ENCODE measurements around the gene ACY1.

The ACY1 gene

DNA sequence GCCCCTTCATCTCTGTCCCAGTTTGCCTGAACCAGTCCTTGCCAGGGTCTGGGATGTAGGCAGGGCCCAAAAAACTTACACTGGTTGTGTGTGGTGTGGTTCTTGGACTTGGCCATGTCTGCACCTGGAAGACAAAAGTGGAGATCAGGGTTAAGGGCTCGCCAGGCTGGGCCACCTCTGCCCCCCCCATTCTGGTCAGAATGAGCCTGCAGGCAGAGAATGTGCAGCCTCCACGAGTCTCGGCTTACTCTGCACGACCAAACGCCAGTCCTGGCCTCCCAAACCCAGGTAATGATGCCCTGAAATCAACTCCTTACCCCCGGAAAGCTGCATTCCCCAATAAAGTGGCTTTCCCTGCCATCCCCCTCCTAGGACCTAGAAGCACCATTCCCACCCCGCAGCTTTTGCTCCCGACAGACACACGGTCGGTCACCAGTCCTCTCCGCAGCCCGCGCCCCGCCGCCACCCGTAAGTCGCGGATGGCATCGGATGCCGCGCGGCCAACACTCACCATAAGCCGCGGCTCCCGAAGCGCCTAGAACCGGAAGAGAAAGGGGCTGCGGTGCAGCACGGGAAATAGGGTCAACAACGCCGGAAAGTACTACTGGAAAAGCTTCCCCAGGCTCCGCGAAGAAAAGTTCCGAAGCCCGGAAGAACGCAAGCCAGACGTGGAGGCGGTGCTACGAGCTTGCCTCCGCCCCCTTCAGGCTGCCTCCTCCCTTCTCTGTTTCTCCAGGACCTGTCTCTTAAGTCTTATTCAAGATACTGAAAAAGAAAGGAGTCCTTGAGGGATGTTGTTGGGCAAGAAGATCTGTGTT is 12.2 kb downstream of the ACY1 start, which contains the start of gene RPL29:
Gene RPL29 (minus strand): TSS at position 550 of the 818 bp plus-strand sequence. CDS start 434 bp downstream, at position 116.
- Histone ChIP-seq H3K4me3 (ENCODE audit: low read depth, low read length) (peak within 1 kb of the TSS; percentile 100), H3K9me3 (ENCODE audit: control insufficient read depth, insufficient read depth, low read length) (no peaks in the 10 kb centered on the region), H3K9ac (ENCODE audit: low read depth, low read length) (peak within 1 kb of the TSS; percentile 100), H3K4me1 (ENCODE audit: control insufficient read depth, insufficient read depth, low read length) (no peaks in the 10 kb centered on the region), H3K36me3 (ENCODE audit: control insufficient read depth, insufficient read depth, low read length) (peaks cover 20% of the 10 kb centered on the region), H3K27me3 (ENCODE audit: control insufficient read depth, insufficient read depth, low read length) (no peaks in the 10 kb centered on the region)

DNA sequence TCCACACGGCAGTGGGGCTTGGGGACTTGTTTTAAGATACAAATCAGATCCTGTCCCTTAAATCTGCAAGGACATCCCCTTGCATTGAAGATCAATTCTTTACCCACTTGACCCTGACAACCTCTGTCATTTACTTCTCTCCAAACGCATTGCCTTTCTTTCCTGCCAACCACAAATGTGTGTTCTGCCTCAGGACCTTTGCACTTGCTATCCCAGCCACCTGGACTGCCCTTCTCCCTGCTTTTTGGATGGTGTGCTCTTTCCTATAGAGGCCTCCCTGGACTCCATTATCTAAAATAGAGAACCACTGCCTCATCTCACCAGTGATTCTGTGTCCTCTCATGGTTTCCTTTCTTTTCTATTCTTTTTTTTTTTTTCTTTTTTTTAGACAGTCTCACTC is 13.8 kb downstream of the ACY1 start:
- Histone ChIP-seq H3K4me1 (ENCODE audit: control insufficient read depth, insufficient read depth, low read length) (no peaks in the 10 kb centered on the region), H3K9ac (ENCODE audit: low read depth, low read length) (no peak overlapping the region), H3K36me3 (ENCODE audit: control insufficient read depth, insufficient read depth, low read length) (peaks cover 20% of the 10 kb centered on the region), H3K9me3 (ENCODE audit: control insufficient read depth, insufficient read depth, low read length) (no peaks in the 10 kb centered on the region), H3K4me3 (ENCODE audit: low read depth, low read length) (no peak overlapping the region), H3K27me3 (ENCODE audit: control insufficient read depth, insufficient read depth, low read length) (no peaks in the 10 kb centered on the region)

DNA sequence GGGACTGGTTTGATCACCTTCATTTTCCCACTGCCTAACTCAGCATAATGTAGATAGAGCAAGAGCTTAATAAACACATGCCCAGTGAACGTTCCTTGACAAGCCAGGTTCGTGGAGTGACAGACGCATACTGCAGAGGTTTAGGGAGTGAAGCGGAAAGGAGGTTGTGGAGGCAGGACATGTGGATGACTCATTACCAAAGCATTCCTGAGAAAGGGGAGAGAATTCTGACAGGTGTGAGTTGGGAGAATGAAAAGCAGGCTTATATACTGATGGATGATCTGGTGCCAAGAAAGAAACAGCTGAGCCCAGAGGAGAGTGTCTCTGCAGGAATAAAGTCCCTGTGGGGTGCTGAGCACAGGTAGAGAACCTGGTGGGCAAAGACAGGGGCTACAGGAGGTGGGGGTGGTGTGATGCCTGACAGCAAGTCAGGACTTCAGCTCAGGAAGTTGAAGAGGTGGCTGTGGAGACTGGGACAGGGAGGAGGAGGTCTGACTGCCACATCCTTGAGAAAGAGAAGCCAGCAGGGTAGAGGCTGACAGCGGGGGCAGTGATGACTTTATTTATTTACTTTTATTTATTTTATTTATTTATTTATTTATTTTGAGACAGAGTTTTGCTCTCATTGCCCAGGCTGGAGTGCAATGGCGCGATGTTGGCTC is 14.7 kb downstream of the ACY1 start:
- no peaks in the 10 kb centered on the region for H3K9me3 ChIP-seq (ENCODE audit: control insufficient read depth, insufficient read depth, low read length)
- H3K36me3 ChIP-seq (ENCODE audit: control insufficient read depth, insufficient read depth, low read length) = peaks cover 17% of the 10 kb centered on the region
- no peaks in the 10 kb centered on the region for H3K27me3 ChIP-seq (ENCODE audit: control insufficient read depth, insufficient read depth, low read length)
- no peaks in the 10 kb centered on the region for H3K4me1 ChIP-seq (ENCODE audit: control insufficient read depth, insufficient read depth, low read length)
- no peak overlapping the region for H3K9ac ChIP-seq (ENCODE audit: low read depth, low read length)
- H3K4me3 ChIP-seq (ENCODE audit: low read depth, low read length) = no peak overlapping the region

DNA sequence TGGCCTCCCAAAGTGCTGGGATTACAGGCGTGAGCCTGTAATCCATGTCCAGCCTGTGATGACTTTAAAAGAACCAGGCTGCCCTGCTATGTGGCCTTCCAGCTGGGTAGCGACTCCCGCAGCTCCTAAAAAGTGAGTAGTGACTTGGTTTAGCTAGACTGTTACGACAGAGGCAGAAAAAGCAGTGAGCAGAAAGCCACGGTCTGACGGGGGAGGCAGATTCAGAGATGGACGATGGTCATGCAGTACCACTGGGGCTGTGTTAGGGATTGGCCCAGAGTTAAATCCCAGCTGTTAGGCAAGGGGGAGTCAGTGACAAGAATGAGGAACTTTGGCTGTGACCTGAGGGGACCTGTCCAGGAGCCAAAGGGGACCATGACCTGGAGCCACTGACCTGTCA is 15.4 kb downstream of the ACY1 start:
- H3K36me3 ChIP-seq (ENCODE audit: control insufficient read depth, insufficient read depth, low read length) = peaks cover 11% of the 10 kb centered on the region
- no peaks in the 10 kb centered on the region for H3K27me3 ChIP-seq (ENCODE audit: control insufficient read depth, insufficient read depth, low read length)
- no peak overlapping the region for H3K9ac ChIP-seq (ENCODE audit: low read depth, low read length)
- no peaks in the 10 kb centered on the region for H3K9me3 ChIP-seq (ENCODE audit: control insufficient read depth, insufficient read depth, low read length)
- no peak overlapping the region for H3K4me3 ChIP-seq (ENCODE audit: low read depth, low read length)
- no peaks in the 10 kb centered on the region for H3K4me1 ChIP-seq (ENCODE audit: control insufficient read depth, insufficient read depth, low read length)

DNA sequence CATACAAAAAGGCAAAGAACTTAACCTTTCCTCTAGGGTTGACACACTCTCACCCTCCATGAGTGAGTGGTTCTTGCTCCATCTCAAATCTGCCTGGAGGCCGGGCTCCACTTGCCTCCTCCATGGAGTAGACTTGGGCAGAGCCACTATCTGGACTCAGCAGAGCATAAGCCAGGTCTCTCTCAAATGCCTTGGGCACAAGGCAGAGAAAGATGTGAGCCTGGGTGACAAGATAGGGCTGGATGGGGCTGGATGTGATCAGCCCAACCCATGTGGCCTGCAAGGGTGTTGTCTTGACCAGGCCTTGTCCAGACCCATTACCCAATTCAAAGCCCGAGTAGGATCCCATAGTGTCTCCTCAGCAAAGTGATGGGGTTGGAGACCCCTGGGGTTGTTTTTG is 16.5 kb downstream of the ACY1 start:
- Histone ChIP-seq H3K9me3 (ENCODE audit: control insufficient read depth, insufficient read depth, low read length) (no peaks in the 10 kb centered on the region), H3K36me3 (ENCODE audit: control insufficient read depth, insufficient read depth, low read length) (peaks cover under 1% of the 10 kb centered on the region), H3K4me3 (ENCODE audit: low read depth, low read length) (no peak overlapping the region), H3K9ac (ENCODE audit: low read depth, low read length) (no peak overlapping the region), H3K27me3 (ENCODE audit: control insufficient read depth, insufficient read depth, low read length) (no peaks in the 10 kb centered on the region), H3K4me1 (ENCODE audit: control insufficient read depth, insufficient read depth, low read length) (peaks cover 5% of the 10 kb centered on the region)

DNA sequence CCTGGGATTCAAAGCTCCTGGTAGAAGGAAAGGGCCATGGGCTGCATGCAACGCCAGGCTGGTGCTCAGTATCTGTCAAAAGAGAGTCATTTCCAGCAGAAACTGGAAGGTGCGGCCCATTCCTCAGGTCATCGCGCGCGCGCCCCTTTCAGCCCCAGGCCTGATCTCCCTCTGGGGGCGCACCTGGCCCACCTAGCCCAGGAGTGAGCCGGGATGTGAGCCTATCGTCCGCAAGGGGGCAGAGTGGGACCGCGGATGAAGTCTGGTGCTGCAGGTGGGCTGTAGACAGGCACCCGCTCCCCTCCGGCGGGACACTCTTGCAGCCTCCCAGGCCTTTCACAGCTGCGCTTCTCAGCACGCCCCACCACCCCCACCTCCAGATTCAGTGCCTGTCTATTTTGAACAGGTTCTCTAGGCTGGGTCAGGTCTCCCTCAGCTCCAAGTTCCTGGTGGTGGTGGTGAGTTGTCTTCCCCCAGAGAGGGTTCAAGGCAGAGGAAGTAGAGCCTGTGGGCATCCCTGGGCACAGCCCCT is 18.2 kb downstream of the ACY1 start:
- H3K4me3 ChIP-seq (ENCODE audit: low read depth, low read length) = no peak overlapping the region
- no peaks in the 10 kb centered on the region for H3K36me3 ChIP-seq (ENCODE audit: control insufficient read depth, insufficient read depth, low read length)
- no peaks in the 10 kb centered on the region for H3K9me3 ChIP-seq (ENCODE audit: control insufficient read depth, insufficient read depth, low read length)
- H3K9ac ChIP-seq (ENCODE audit: low read depth, low read length) = no peak overlapping the region
- H3K27me3 ChIP-seq (ENCODE audit: control insufficient read depth, insufficient read depth, low read length) = no peaks in the 10 kb centered on the region
- H3K4me1 ChIP-seq (ENCODE audit: control insufficient read depth, insufficient read depth, low read length) = peaks cover 14% of the 10 kb centered on the region

DNA sequence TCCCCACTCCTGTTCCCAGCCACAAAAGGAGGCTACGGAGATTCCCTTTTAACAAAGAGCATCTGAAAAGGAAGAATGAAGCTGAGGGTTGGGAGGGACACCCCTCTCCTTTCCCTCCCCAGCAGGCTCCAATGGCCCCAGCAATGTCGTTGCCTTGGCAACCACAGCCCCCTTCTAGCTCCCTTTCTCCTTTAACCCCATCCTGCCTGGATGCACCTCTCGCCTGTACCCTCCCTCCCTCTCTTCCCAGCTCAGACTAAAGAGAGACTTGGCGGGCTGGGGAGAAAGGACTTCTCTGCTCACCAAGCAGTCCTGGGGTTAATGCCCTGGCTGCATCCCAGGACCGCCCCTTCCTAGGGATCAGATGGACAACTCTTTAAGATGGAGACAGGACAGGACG is 19.4 kb downstream of the ACY1 start:
- Histone ChIP-seq H3K9ac (ENCODE audit: low read depth, low read length) (no peak overlapping the region), H3K9me3 (ENCODE audit: control insufficient read depth, insufficient read depth, low read length) (no peaks in the 10 kb centered on the region), H3K36me3 (ENCODE audit: control insufficient read depth, insufficient read depth, low read length) (no peaks in the 10 kb centered on the region), H3K4me3 (ENCODE audit: low read depth, low read length) (no peak overlapping the region), H3K4me1 (ENCODE audit: control insufficient read depth, insufficient read depth, low read length) (peaks cover 14% of the 10 kb centered on the region), H3K27me3 (ENCODE audit: control insufficient read depth, insufficient read depth, low read length) (no peaks in the 10 kb centered on the region)

DNA sequence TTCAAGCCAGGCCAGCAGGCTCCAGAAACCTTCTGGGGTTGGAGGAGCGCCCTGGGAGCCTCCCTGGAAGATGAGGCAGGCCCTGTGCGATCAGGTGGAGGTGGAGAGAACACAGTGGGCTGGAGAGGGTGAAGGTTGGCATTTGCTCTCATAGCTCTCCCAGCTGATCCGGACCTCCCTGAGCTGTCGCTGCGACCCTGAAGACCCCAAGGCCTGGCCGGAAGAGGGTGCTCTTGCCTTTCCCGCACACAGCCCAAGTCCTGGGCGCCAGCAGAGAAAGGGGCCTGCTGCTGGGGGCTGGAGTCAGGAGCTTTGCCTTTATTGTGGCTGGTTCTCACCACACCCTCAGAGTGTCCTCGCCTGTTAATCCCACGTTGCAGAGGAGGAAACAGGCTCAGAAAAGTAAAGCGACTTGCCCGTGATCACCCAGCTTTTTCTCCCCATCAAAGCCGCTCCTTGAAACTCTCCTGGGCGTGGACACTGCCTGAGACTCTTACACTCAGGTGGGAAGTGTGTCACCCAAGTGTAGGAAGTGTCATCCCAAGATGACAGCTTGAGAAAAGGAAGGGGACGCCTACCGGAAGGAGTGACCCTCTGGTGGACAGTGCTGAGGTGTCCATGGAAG is 20.9 kb downstream of the ACY1 start:
- Histone ChIP-seq H3K4me3 (ENCODE audit: low read depth, low read length) (no peak overlapping the region), H3K27me3 (ENCODE audit: control insufficient read depth, insufficient read depth, low read length) (no peaks in the 10 kb centered on the region), H3K9ac (ENCODE audit: low read depth, low read length) (no peak overlapping the region), H3K9me3 (ENCODE audit: control insufficient read depth, insufficient read depth, low read length) (no peaks in the 10 kb centered on the region), H3K36me3 (ENCODE audit: control insufficient read depth, insufficient read depth, low read length) (no peaks in the 10 kb centered on the region), H3K4me1 (ENCODE audit: control insufficient read depth, insufficient read depth, low read length) (peaks cover 14% of the 10 kb centered on the region)

DNA sequence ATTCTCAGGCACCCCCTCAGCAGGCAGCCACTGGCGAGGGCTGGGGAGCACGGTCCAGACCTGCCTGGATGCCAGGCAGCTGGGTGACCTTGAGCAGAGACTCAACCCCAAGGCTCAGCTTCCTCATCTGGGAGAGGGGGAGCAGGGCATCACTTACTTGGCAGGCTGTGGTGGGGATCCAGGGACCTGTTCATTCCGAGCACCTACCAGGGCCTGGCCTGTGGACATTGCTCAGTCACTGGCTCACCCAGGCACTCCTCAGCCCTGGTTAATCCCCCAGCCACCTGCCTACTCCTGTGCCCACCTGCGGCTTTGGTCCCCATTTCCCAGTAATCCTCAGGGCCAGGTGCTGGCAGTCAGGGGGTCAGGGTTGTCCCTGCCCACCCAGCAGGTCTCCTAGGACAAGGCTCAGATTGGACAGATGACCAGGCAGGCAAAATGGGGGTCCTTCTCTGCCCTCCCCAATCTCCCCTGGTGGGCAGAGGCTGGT is 21.6 kb downstream of the ACY1 start:
- Histone ChIP-seq H3K9me3 (ENCODE audit: control insufficient read depth, insufficient read depth, low read length) (no peaks in the 10 kb centered on the region), H3K36me3 (ENCODE audit: control insufficient read depth, insufficient read depth, low read length) (no peaks in the 10 kb centered on the region), H3K27me3 (ENCODE audit: control insufficient read depth, insufficient read depth, low read length) (no peaks in the 10 kb centered on the region), H3K9ac (ENCODE audit: low read depth, low read length) (peak overlapping the region; percentile 70), H3K4me1 (ENCODE audit: control insufficient read depth, insufficient read depth, low read length) (peaks cover 14% of the 10 kb centered on the region), H3K4me3 (ENCODE audit: low read depth, low read length) (peak overlapping the region; percentile 18)

DNA sequence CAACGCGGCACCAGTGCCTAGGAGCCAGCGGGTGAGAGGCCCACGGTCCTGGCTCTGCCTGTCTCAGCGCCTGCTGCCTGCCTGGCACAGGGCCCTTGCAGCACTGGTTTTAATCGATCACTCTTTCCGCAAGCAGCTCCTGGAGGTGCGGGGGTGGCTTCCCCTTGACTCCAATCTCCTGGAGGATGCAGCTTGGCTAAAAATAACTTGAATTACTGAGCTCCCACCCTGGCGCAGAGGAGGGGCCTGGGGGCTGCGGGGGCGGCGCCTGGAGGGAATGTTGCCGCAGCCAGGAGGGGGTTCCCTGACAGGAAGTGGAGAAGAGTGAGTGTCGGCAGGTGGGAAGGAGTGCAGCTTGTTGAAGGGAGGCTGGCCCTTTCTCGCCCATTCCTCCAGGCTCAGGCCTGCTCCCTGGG is 22.2 kb downstream of the ACY1 start:
- Histone ChIP-seq H3K27me3 (ENCODE audit: control insufficient read depth, insufficient read depth, low read length) (no peaks in the 10 kb centered on the region), H3K9ac (ENCODE audit: low read depth, low read length) (peak overlapping the region; percentile 70), H3K4me3 (ENCODE audit: low read depth, low read length) (peak overlapping the region; percentile 18), H3K36me3 (ENCODE audit: control insufficient read depth, insufficient read depth, low read length) (no peaks in the 10 kb centered on the region), H3K9me3 (ENCODE audit: control insufficient read depth, insufficient read depth, low read length) (no peaks in the 10 kb centered on the region), H3K4me1 (ENCODE audit: control insufficient read depth, insufficient read depth, low read length) (peaks cover 14% of the 10 kb centered on the region)

DNA sequence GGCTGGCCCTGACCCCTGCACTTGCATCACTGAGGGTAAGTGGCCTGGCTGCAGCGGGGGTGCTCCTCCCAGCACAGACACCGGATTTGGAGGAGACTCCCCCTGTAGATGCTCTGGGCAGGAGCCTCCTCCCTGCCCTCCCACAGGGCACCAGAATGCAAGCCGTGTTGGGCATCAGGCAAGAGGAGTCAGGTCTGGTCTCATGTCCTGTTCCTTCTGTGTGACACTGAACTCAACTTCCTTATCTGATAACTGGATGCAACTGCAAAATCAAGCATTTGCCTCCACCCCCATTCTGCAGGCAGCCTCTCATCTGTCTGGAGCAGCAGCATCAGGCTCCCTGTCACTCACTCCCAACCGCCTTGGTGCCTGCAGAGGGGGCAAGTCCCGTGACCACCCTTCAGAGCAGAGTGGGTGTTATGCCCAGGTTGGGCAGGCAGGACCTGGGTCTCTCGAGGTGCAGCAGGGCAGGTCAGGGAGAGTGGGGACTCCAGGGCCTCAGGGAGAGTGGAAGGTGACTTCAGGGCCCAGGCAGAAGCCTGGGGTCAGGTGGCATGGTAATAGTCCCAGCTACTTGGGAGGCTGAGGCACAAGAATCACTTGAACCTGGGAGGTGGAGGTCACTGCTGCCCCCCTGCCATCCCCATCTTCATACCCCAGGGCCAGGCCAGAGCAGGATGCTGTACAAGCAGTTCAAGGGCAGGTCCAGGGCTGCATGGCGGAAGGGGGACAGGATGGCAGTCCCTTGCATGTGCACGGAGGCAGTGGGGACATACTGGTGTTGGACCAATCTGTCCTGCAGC is 22.9 kb downstream of the ACY1 start:
- Histone ChIP-seq H3K4me3 (ENCODE audit: low read depth, low read length) (peak overlapping the region; percentile 18), H3K36me3 (ENCODE audit: control insufficient read depth, insufficient read depth, low read length) (no peaks in the 10 kb centered on the region), H3K9me3 (ENCODE audit: control insufficient read depth, insufficient read depth, low read length) (no peaks in the 10 kb centered on the region), H3K4me1 (ENCODE audit: control insufficient read depth, insufficient read depth, low read length) (peaks cover 14% of the 10 kb centered on the region), H3K27me3 (ENCODE audit: control insufficient read depth, insufficient read depth, low read length) (no peaks in the 10 kb centered on the region), H3K9ac (ENCODE audit: low read depth, low read length) (peak overlapping the region; percentile 60)
